Measurements from ENCODE around the gene PKM.

The PKM gene

DNA sequence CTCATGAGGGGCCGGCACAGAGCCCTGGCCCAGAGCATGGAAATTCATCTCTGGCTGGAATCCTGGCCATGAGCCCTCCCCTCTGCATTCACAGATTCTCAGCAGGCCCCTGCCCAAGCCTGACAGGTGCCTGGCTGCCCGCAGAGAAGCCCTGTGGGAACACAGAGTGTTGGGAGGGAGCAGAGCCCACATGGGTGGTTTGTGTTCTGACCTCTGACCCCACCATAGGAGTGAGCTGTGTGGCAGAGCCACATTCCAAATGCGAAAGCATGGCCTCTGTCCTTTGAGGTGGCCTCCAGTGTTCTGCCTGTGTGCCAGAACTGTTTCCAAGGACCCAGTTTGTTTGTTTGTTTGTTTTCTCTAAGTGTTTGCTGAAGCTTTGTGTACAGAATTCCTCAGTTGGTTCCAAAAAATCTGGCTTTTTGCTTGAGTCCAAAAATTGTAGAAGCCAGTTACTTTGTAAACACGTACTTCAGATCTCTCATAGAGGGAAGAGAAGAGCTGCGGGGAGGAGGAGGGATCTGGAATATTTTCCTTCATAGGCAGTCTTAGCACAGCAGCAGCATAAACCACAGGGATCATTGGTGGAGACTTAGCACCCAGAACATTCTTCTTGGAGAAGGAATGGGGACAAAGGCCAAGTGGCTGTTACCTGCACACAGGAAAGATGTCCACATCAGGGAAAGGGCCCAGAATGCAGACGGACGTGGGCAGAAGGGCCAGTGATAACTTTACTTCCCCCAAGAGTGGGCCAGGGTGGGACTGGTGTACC lies 69.4 kb downstream of the PKM start:
- in situ Hi-C loops (cut with MboI; ENCODE audit: low sequenced_read_pairs), result no loop called here

- in situ Hi-C loops (cut with MboI; ENCODE audit: low sequenced_read_pairs), result no loop called here
Observed at GRCh38 chr15:72160696-72161245, 70.2 kb downstream of the PKM start.

DNA sequence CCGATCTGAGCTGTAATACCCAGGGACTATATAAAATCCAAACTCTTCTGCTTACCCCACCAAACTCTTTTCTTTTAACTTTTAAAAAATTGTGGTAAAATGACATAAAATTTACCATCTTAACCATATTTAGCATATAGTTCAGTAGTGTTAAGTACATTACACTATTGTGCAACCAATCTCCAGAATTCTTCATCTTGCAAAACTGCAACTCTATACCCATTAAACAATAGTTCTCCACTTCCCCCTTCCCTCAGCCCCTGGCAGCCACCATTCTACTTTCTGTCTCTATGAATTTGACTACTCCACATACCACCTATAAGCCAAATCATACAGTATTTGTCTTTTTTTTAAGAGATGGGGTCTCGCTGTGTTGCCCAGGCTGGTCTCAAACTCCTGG lies 74.1 kb downstream of the PKM start:
- in situ Hi-C loops (cut with MboI; ENCODE audit: low sequenced_read_pairs), result no loop called here

GRCh38 chr15:72155635-72156616 lies 75.1 kb downstream of the PKM start:
- in situ Hi-C loops (cut with MboI; ENCODE audit: low sequenced_read_pairs), result no loop called here

DNA sequence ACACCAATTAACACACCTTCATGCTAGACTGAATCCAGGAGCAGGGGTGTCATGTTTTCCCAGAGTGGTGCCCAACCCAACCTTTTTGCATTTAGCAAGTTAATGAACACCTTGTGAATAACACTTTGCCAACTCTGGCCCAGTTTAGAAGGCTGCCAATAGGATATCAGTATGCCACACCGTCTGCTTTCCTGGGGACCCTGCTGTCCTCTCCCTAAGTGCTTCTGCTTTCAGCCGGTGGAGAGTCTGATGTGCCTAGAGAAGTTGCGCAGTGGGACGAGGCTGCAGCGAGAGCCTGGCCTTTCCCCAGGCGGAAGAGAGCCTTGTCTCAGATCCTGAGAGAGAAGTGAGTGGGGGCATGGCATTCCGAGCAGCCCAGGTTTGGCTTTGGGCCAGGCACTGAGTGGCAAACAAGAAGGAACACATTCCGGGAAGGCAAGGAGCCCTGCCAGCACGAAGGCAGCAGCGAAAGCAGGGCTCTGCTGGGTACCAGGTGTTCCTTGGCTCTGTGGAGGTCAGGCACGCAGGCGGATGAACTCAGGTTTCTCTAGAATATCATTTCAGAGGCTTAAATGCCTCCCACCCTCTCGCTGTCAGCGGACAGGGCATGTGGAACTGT lies 75.9 kb downstream of the PKM start:
- in situ Hi-C loops (cut with MboI; ENCODE audit: low sequenced_read_pairs), result no loop called here

DNA sequence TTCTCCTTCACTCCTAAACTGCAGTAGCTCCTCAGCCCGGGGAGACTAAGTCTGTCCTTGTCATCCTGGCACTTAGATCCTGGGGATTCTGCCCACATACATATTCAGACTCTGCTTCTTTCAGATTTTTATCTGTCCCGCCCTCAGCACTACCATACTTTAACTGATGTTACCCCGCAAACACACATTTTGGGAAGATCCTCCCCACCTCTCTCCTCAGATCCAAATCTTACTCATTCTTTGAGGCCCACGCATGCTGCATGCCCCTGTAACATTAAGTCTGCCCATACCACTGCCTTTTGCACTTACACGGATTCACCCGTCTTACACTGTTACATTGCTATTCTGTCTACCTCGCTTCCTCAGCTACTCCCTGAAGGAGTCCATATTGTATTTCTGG lies 76.7 kb downstream of the PKM start:
- in situ Hi-C loops (cut with MboI; ENCODE audit: low sequenced_read_pairs), result no loop called here

- in situ Hi-C loops (cut with MboI; ENCODE audit: low sequenced_read_pairs), result no loop called here
Observed at GRCh38 chr15:72153269-72154000, 77.6 kb downstream of the PKM start.
